Esophagus squamous epithelium (tissue), 4 donors: ENCODE data around the gene TMED3.
A peak's percentile ranks its signal among the peaks of the same experiment; 100 is the strongest.

ENCODE experiments used
- POLR2A ChIP-seq, 4 donors: fragments of 450-650 bp; IDR thresholded peaks; one replicate each; pipeline ENCODE4 v1.6.1; 2017; ENCODE audit warnings: antibody characterized with exemption in 4 of 4, mild to moderate bottlenecking in 4 of 4, moderate library complexity in 3 of 4
- TF ChIP-seq, protein P1 (sequence below), 6 experiments: fragments of 450-650 bp in 4 of 6; fragments of 200-600 bp in 2 of 6; sonication (generic) in 2 of 6; IDR thresholded peaks; one replicate each; pipeline ENCODE4 v1.5.1; 2016 to 2019; ENCODE audit warnings: antibody characterized with exemption in 6 of 6, mild to moderate bottlenecking in 4 of 6, moderate library complexity in 4 of 6

- TF ChIP-seq, protein P1, sequence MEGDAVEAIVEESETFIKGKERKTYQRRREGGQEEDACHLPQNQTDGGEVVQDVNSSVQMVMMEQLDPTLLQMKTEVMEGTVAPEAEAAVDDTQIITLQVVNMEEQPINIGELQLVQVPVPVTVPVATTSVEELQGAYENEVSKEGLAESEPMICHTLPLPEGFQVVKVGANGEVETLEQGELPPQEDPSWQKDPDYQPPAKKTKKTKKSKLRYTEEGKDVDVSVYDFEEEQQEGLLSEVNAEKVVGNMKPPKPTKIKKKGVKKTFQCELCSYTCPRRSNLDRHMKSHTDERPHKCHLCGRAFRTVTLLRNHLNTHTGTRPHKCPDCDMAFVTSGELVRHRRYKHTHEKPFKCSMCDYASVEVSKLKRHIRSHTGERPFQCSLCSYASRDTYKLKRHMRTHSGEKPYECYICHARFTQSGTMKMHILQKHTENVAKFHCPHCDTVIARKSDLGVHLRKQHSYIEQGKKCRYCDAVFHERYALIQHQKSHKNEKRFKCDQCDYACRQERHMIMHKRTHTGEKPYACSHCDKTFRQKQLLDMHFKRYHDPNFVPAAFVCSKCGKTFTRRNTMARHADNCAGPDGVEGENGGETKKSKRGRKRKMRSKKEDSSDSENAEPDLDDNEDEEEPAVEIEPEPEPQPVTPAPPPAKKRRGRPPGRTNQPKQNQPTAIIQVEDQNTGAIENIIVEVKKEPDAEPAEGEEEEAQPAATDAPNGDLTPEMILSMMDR (IDR thresholded peaks at IDR 0.05): peak; percentile 16 to 82 (median 64)
- no peak for TF ChIP-seq POLR2A (IDR thresholded peaks at IDR 0.05)
These were observed 28.8 kb downstream of the TMED3 start for GRCh38 chr15:79339588-79340314.
